Liver (tissue), 9 donors: ENCODE measurements around the gene AP1S1. TPM values are rescaled to one million over a fixed set of nuclear protein-coding genes. Genes with fewer than 3 reads are reported as not detected.
"Not testable (repeated sequence)": the region's sequence is repeated elsewhere in the genome, so short reads cannot be mapped to it uniquely, and the experiment has no call there.

Source experiments
- DNase-seq: peaks from one replicate; pipeline ENCODE4 v3.0.0-alpha.2; 2017; ENCODE audit warnings: low spot score
- H3K27ac ChIP-seq, 2 donors: one replicate each; pipeline ENCODE4 v1.7.0; 2013; ENCODE audit warnings: inconsistent platforms in 2 of 2, low read length in 2 of 2, control low read depth in 1 of 2, low read depth in 1 of 2, mild to moderate bottlenecking in 1 of 2
- H3K27me3 ChIP-seq, 4 donors: one replicate each; pipeline versions ENCODE4 v1.6.1 to v1.7.0; 2013; ENCODE audit warnings: low read length in 3 of 4, inconsistent platforms in 1 of 4, mild to moderate bottlenecking in 1 of 4, moderate library complexity in 1 of 4; ENCODE audit not compliant: control insufficient read depth in 4 of 4, insufficient read depth in 4 of 4
- H3K36me3 ChIP-seq, 4 donors: one replicate each; pipeline versions ENCODE4 v1.6.1 to v1.7.0; 2013; ENCODE audit warnings: low read length in 3 of 4, mild to moderate bottlenecking in 3 of 4, low read depth in 1 of 4, moderate library complexity in 1 of 4; ENCODE audit not compliant: control insufficient read depth in 4 of 4, insufficient read depth in 3 of 4
- H3K4me1 ChIP-seq, 4 donors: one replicate each; pipeline versions ENCODE4 v1.6.1 to v1.7.0; 2013; ENCODE audit warnings: low read length in 3 of 4, mild to moderate bottlenecking in 3 of 4, moderate library complexity in 1 of 4; ENCODE audit not compliant: control insufficient read depth in 4 of 4, insufficient read depth in 4 of 4
- H3K4me3 ChIP-seq, 3 donors: one replicate each; pipeline versions ENCODE4 v1.6.1 to v1.7.0; 2013; ENCODE audit warnings: low read length in 3 of 3, control low read depth in 1 of 3, low read depth in 1 of 3, mild to moderate bottlenecking in 1 of 3
- H3K9ac ChIP-seq, 2 donors: one replicate each; pipeline ENCODE4 v1.7.0; 2013; ENCODE audit warnings: low read length in 2 of 2, mild to moderate bottlenecking in 2 of 2, moderate library complexity in 2 of 2, control low read depth in 1 of 2, low read depth in 1 of 2
- H3K9me3 ChIP-seq, 4 donors: one replicate each; pipeline versions ENCODE4 v1.6.1 to v1.7.0; 2013; ENCODE audit warnings: low read length in 3 of 4; ENCODE audit not compliant: control insufficient read depth in 4 of 4
- FOXA1 ChIP-seq: IDR thresholded peaks from 2 replicates; pipeline ENCODE4 v1.6.1; 2016; ENCODE audit warnings: antibody characterized with exemption
- FOXA2 ChIP-seq: IDR thresholded peaks from 2 replicates; pipeline ENCODE4 v1.6.1; 2016; ENCODE audit warnings: antibody characterized with exemption
- GABPA ChIP-seq, 2 donors: IDR thresholded peaks in 1 of 2; conservative IDR thresholded peaks in 1 of 2; 2 replicates each; pipeline ENCODE4 v1.6.1; 2016; ENCODE audit warnings: antibody characterized with exemption in 2 of 2, mild to moderate bottlenecking in 1 of 2, moderate library complexity in 1 of 2
- HNF4A ChIP-seq, 2 donors: conservative IDR thresholded peaks; 2 replicates each; pipeline ENCODE4 v1.6.1; 2016; ENCODE audit warnings: antibody characterized with exemption in 2 of 2, mild to moderate bottlenecking in 2 of 2
- HNF4G ChIP-seq: IDR thresholded peaks from 2 replicates; pipeline ENCODE4 v1.6.1; 2016; ENCODE audit warnings: antibody characterized with exemption
- JUND ChIP-seq, 2 donors: IDR thresholded peaks; 2 replicates each; pipeline ENCODE4 v1.6.1; 2016; ENCODE audit warnings: antibody characterized with exemption in 2 of 2
- NR2F2 ChIP-seq: IDR thresholded peaks from 2 replicates; pipeline ENCODE4 v1.6.1; 2016; ENCODE audit warnings: antibody characterized with exemption
- RAD21 ChIP-seq, 2 donors: IDR thresholded peaks; 2 replicates each; pipeline ENCODE4 v1.6.1; 2016; ENCODE audit warnings: antibody characterized with exemption in 2 of 2, mild to moderate bottlenecking in 2 of 2
- RXRA ChIP-seq, 2 donors: IDR thresholded peaks; 2 replicates each; pipeline ENCODE4 v1.6.1; 2017 to 2018; ENCODE audit warnings: antibody characterized with exemption in 2 of 2, mild to moderate bottlenecking in 1 of 2
- SP1 ChIP-seq: IDR thresholded peaks from 2 replicates; pipeline ENCODE4 v1.6.1; 2018; ENCODE audit warnings: antibody characterized with exemption, mild to moderate bottlenecking
- TAF1 ChIP-seq: conservative IDR thresholded peaks from 2 replicates; pipeline ENCODE4 v1.6.1; 2016; ENCODE audit warnings: antibody characterized with exemption, mild to moderate bottlenecking
- YY1 ChIP-seq: IDR thresholded peaks from 2 replicates; pipeline ENCODE4 v1.6.1; 2016; ENCODE audit warnings: antibody characterized with exemption, mild to moderate bottlenecking
- WGBS: extraction: QIAGEN DNeasy Blood & Tissue Kit; methylation state at CpG from one replicate; pipeline ENCODE4 v1.1.7; 2013; 5-methylcytosine and 5-hydroxymethylcytosine counted together
- polyA plus RNA-seq, 2 donors: library from polyadenylated mRNA; stranded (reverse) in 1 of 2; unstranded in 1 of 2; fragments of 200-250 nt in 1 of 2; fragments of >200 nt in 1 of 2; fragmentation: Nextera tagmentation in 1 of 2; extraction: Ambion mirVana in 1 of 2; gene quantifications; one replicate each; pipeline versions ENCODE4 v1.2.1 to v1.2.3, GENCODE V29; 2013 to 2015
- total RNA-seq, 2 donors: library from RNA; depleted of rRNA; stranded (reverse); fragments of >200 nt; gene quantifications; one replicate each; pipeline ENCODE4 v1.2.3, GENCODE V29; 2014
- TF ChIP-seq, protein P1 (sequence below): IDR thresholded peaks from 2 replicates; pipeline ENCODE4 v1.6.1; 2016; ENCODE audit warnings: antibody characterized with exemption
- TF ChIP-seq, protein P2 (sequence below): IDR thresholded peaks from 2 replicates; pipeline ENCODE4 v1.6.1; 2016; ENCODE audit warnings: antibody characterized with exemption
- TF ChIP-seq, protein P3 (sequence below): IDR thresholded peaks from 2 replicates; pipeline ENCODE4 v1.6.1; 2016; ENCODE audit warnings: antibody characterized with exemption
- TF ChIP-seq, protein P4 (sequence below): IDR thresholded peaks from 2 replicates; pipeline ENCODE4 v1.6.1; 2016; ENCODE audit warnings: antibody characterized with exemption, mild to moderate bottlenecking
- donor health status: healthy.
- donor health status: healthy.
- donor health status: healthy.
- donor health status: healthy.
- donor health status: healthy.

The AP1S1 gene
- total and polyA plus RNA-seq, 4 donors, result 13.8 to 25.7 (median 22.0) TPM

DNA sequence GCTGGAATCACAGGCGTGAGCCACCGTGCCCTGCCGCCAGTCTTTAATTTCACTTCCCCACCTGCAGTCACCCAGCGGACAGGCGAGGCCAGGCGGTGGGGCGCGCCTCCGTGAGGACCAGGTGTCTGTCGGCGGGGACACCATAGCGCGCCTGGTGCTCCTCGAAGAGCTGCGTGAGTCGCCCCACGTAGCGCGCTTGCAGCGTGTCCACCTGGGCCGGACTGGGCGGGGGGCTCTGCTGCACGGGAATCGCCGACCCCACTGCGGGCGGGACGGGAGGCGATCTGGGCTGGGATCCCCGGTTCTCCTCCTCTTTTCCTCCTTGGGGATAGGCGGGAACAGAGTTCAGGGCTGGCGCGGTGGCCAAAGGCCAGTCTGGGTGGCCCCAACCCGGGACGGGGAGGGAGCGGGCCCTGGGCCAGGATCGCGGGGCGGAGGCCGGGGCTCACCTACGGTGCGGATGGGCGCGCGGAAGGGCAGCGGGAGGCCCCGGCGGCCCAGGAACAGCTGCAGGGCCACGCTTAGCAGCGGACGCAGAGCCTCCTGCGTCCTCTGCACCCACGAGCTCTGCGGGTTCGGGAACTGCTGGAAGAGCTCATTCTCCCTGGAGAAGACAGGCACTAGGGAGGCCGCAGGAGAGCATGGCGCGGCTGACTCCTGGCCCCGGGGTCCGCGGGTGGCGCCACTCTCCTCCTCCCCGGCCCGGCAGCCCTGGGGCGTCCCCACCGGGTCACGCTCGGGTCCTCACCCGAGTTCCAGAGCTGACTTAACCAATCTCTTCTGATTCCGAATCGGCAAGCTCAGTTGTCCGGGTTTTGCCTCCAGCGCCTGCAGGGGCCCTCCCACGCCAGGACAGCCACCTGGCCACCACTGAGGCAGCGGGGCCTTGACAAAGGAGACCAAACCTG lies 47.7 kb downstream of the AP1S1 start:
- Histone ChIP-seq H3K36me3 (peaks cover 0 to 9% (median 4%) of the 10 kb centered on the region in 4 donors), H3K9me3 (no peaks in the 10 kb centered on the region), H3K27me3 (no peaks in the 10 kb centered on the region), H3K4me3 (peak overlapping the region in 2 of 3 donors; percentile 30 to 57), H3K4me1 (peaks cover 2 to 27% (median 15%) of the 10 kb centered on the region in 4 donors), H3K27ac (peak overlapping the region; percentile 23 to 65), H3K9ac (no peak overlapping the region)
- TF ChIP-seq HNF4A (conservative IDR thresholded peaks at IDR 0.05) (peak in 1 of 2 donors; percentile 48), FOXA1 (no peak), SP1 (peak; percentile 20), NR2F2 (no peak)
- WGBS, result 15% methylated on average over 75 of the region's 75 CpGs
- peak; percentile 58 for DNase-seq

DNA sequence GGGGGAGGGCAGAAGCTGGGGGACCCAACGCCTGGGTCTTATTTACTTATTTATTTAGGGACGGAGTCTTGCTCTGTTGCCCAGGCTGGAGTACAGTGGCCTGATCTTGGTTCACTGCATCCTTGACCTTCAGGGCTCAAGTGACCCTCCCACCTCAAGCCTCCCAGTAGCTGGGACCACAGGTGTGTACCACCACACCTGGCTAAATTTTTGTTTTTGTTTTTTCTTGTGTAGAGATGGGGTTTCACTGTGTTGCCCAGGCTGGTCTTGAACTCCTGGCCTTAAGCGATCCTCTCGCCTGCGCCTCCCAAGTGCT lies 48.3 kb downstream of the AP1S1 start:
- no peak for DNase-seq
- TF ChIP-seq HNF4A (conservative IDR thresholded peaks at IDR 0.05) (no peak), FOXA1 (no peak), GABPA (IDR thresholded peaks at IDR 0.05 in 1 of 2, conservative IDR thresholded peaks at IDR 0.05 in 1 of 2) (no peak), TAF1 (no peak), RXRA (IDR thresholded peaks at IDR 0.05) (no peak), NR2F2 (no peak), JUND (IDR thresholded peaks at IDR 0.05) (no peak), YY1 (no peak), HNF4G (no peak), SP1 (no peak), RAD21 (IDR thresholded peaks at IDR 0.05) (no peak), FOXA2 (no peak)
- TF ChIP-seq, protein P1, sequence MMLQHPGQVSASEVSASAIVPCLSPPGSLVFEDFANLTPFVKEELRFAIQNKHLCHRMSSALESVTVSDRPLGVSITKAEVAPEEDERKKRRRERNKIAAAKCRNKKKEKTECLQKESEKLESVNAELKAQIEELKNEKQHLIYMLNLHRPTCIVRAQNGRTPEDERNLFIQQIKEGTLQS, result no peak
- TF ChIP-seq, protein P2, sequence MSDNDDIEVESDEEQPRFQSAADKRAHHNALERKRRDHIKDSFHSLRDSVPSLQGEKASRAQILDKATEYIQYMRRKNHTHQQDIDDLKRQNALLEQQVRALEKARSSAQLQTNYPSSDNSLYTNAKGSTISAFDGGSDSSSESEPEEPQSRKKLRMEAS, result no peak
- TF ChIP-seq, protein P3, sequence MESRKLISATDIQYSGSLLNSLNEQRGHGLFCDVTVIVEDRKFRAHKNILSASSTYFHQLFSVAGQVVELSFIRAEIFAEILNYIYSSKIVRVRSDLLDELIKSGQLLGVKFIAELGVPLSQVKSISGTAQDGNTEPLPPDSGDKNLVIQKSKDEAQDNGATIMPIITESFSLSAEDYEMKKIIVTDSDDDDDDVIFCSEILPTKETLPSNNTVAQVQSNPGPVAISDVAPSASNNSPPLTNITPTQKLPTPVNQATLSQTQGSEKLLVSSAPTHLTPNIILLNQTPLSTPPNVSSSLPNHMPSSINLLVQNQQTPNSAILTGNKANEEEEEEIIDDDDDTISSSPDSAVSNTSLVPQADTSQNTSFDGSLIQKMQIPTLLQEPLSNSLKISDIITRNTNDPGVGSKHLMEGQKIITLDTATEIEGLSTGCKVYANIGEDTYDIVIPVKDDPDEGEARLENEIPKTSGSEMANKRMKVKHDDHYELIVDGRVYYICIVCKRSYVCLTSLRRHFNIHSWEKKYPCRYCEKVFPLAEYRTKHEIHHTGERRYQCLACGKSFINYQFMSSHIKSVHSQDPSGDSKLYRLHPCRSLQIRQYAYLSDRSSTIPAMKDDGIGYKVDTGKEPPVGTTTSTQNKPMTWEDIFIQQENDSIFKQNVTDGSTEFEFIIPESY, result no peak
- TF ChIP-seq, protein P4, sequence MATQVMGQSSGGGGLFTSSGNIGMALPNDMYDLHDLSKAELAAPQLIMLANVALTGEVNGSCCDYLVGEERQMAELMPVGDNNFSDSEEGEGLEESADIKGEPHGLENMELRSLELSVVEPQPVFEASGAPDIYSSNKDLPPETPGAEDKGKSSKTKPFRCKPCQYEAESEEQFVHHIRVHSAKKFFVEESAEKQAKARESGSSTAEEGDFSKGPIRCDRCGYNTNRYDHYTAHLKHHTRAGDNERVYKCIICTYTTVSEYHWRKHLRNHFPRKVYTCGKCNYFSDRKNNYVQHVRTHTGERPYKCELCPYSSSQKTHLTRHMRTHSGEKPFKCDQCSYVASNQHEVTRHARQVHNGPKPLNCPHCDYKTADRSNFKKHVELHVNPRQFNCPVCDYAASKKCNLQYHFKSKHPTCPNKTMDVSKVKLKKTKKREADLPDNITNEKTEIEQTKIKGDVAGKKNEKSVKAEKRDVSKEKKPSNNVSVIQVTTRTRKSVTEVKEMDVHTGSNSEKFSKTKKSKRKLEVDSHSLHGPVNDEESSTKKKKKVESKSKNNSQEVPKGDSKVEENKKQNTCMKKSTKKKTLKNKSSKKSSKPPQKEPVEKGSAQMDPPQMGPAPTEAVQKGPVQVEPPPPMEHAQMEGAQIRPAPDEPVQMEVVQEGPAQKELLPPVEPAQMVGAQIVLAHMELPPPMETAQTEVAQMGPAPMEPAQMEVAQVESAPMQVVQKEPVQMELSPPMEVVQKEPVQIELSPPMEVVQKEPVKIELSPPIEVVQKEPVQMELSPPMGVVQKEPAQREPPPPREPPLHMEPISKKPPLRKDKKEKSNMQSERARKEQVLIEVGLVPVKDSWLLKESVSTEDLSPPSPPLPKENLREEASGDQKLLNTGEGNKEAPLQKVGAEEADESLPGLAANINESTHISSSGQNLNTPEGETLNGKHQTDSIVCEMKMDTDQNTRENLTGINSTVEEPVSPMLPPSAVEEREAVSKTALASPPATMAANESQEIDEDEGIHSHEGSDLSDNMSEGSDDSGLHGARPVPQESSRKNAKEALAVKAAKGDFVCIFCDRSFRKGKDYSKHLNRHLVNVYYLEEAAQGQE, result no peak
- H3K4me3 ChIP-seq, result no peak overlapping the region
- no peak overlapping the region for H3K9ac ChIP-seq
- no peaks in the 10 kb centered on the region for H3K27me3 ChIP-seq
- H3K9me3 ChIP-seq, result no peaks in the 10 kb centered on the region
- H3K36me3 ChIP-seq, result peaks cover 0 to 12% (median 4%) of the 10 kb centered on the region in 4 donors
- H3K27ac ChIP-seq, result no peak overlapping the region
- H3K4me1 ChIP-seq, result peaks cover 2 to 27% (median 15%) of the 10 kb centered on the region in 4 donors
- 92% methylated on average over 5 of the region's 5 CpGs for WGBS

DNA sequence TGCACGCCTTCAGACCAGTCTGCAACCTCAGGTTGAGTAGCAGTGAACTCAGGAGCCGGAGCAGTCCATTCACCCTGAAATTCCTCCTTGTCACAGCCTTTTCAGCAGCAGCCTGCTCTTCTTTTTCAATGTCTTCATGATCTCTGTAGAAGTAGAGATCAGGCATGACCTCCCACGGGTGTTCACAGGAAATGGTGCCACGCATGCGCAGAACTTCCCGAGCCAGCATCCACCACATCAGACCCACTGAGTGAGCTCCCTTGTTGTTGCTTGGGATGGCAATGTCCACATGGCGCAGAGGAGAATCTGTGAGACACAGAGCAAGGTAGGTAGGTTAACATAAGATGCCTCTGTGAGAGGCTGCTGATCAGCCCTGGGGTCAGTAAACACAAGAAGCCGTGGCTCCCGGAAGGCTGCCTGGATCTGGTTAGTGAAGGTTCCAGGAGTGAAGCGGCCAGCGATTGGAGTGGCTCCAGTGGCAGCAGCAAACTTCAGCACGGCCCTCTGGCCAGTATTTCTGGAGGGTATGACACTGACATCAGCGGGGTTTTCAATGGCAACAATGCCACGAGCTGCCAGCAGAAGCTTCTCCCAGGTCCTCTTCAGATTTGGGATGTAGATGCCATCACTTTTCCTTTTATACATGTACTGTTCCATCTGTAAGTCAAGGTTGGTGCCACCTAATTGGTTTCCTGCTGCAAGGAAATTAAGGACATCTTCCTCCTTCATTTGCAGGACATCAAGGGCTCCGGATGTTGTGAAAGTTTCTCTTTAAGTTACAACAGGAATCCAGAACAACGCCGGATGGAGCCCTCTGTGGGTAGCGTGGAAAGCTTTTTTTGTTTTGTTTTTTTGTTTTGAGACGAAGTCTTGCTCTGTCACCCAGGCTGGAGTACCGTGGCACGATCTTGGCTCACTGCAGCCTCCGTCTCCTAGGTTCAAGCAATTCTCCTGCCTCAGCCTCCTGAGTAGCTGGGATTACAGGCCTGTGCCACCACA lies 49.8 kb downstream of the AP1S1 start:
- not testable (repeated sequence) for H3K27me3 ChIP-seq, H3K4me3 ChIP-seq, H3K27ac ChIP-seq, H3K9me3 ChIP-seq, H3K9ac ChIP-seq, DNase-seq
- 73% methylated on average over 22 of the region's 22 CpGs for WGBS
- Histone ChIP-seq H3K4me1 (peaks cover 2 to 27% (median 15%) of the 10 kb centered on the region in 4 donors), H3K36me3 (peaks cover 0 to 22% (median 10%) of the 10 kb centered on the region in 4 donors)
